SHP77 (cell line): Measurements from ENCODE around the gene COPE.
"Not testable (repeated sequence)": the region's sequence is repeated elsewhere in the genome, so short reads cannot be mapped to it uniquely, and the experiment has no call there.

ENCODE experiments used
- DNase-seq, 2 experiments: peaks; one replicate each; lab custom pipeline; 2025; lab: John Stamatoyannopoulos, UW

Gene COPE

DNA sequence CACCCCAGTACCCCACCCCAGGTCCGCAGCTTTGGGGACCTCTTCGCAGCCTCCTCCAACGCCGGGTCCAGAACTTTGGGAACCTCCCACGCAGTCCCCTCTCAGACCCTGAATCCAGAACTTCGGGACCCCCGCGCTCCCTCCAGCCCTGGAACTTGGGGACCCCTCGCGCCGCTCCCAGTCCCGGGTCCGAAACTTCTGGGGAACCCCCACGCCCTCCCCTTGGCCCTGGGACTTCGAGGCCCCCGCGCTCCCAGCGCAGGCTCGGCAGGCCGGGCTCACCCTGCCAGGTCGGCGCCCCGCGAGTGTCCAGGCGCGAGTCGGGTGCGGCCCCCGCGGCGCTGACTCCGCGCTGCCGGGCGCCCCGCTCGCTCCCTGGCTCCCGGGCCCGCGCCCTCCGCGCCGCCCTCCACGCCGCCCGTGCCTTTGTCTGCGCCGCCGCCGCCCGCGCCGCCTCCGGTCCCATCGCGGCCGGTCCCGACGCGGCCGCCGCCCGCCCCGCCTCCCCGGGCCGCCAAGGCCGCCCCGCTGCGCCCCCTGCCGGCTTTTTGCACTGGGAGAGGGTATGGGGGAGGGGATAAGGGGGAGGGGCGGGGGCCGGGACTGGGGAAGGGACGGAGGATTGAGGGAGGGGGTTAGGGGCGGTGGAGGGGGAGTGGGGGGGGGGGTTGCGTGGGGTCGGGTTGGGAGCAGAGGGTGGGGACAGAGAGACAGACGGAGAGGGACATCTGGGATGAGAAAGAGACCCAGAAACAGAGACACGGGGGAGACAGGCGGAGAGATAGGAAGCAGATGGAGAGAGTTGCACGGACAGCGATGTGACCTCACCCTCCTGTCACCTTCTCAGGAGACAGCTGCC, 21.8 kb upstream of the COPE start, which contains the start of gene HOMER3:
TSS of gene HOMER3 (minus strand) at position 449 of the 859 bp plus-strand sequence. CDS start 2,235 bp downstream, outside the sequence.
- peak; percentile 7 to 49 for DNase-seq

DNA sequence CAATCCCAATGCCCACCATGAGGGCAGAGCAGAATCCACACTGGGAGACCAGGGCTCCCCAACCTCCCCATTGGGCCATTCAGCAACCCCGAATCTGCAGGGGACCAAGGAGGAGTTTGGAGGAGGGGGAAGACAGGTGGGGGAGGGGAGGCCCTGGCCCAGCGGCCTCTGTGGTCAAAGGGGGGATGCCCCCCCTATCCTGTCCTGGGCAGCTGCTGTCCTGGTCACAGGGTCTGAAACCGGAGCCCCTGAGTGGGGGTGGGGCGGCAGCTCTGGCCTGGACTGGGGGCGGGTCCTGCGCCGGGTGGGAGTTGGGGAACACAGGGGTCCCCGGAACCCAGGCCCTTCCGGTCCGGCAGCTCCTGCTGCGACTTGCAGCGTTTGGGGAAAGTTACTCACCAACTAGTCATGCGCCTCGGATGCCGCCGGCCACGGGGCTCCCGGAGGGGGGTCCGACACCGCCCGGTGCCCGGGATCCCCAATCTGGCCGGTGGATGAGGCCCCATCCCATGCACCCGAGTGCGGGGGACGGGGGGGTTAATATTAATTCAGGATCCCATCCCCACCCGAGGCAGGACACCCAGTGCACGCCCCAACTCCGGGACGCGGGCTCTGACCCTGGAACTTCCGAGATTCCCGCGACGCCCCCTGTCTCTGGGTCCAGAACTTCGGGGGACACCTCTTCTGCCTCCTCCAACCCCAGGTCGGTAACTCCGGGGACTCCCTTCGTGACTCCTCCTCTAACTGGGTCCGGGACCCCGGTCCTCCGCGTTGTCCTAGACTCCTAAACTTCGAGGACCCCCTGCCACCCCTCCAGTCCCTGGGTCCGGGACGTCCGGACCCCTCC, 21.0 kb upstream of the COPE start:
- no peak for DNase-seq

DNA sequence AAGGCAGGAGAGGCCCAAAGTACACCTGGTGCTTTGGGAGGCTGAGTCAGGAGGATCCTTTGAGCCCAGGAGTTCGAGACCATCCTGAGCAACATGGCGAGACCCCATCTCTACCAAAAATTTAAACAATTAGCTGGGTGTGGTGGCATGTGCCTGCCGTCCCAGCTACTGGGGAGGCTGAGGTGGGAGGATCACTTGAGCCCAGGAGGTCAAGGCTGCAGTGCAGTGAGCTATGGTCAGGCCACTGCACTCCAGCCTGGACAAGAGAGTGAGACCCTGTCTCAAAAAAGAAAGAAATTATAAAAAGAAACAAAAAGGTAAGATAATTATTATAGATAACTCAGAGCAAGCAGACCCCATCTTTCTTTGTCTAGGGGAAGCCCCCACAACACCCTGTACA, 20.0 kb upstream of the COPE start:
- no peak for DNase-seq

DNA sequence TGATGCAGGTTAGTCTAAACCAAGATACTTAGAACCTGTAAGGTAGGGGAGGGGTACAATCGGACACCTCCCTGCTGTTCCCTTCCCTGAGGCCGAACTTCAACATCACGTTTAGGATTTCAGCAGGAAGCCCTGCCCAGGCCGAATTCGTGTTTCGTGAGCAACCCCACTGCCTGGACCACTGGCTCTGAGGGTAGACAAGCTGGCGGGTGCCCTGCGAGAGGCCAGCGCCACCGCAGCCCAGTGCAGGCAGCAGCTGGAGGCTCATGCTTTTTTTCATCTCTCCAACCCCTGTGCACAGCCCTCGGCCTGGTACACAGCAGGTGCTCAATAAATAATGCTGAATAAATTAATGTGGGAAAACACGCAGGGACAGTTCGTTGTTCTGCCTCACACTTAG, 14.1 kb upstream of the COPE start:
- DNase-seq: no peak

DNA sequence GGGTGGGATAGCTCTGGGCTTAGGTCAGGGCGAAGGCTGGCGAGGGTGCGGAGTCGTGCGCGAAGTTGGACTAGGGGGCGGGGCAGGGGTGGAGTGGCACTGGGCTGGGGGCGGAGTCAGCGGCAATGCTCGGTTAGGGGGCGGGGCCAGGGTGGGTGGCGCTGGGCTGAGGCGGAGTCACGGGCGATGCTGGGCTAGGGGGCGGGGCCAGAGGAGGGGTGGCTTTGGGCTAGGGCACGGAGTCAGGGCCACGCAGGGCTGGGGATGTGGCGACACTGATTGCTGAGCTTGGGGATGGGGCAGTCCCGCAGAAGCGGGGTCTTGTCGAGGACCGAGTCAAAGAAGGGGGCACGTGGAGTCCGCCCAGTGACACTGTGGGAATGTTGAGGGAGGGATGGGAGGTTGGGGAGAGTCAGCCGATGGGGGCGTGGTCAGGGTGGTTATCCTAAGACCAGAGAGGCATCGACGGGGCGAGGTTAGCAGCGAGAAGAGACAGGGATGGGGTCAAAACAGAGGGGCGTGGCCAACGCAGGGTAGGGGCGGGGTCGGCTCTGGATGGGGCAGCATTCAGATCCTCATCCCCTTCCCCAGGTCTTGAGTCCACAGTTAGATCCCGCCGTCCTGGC, 13.1 kb upstream of the COPE start:
- DNase-seq: peak; percentile 26 to 45

DNA sequence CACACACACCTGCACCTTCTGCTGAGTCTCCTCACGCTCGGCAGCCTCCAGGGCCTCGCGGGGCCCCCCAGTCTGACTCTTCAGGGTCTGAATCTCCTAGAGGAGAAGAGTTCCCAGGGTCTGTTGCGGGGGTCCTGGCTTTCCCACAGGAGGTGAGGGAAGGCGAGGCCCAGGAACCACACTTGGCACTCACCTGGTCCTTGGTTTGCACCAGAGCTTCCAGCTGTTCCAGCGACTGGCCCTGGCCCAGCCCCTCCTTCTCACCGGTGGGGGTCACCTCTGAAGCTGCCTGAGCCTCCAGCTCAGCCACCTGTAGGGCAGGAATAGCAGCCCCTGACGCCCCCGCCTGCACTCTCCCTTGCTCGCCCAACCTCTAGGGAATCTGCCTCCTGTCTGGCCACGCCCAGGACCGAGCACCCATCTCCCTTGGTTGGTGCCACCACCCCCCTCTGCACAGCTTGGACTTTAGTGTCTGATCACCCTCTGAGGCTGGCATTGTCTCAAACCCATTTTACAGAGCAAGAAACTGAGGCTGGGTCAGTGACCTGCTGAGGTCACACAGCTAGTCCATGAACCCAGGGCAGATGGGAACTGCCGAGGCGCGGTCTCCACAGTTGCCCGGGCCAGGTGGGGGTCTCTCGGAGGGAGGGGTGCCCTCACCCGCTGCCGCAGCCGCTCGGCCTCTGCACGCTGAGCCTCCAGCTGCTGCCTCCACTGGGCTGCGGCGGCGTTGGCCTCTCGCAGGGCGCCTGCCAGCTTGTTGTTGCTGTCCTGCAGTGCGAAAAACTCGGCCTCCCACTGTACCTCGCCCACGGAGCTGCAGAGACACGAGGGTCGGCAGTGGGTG, 12.4 kb upstream of the COPE start:
- DNase-seq: no peak

DNA sequence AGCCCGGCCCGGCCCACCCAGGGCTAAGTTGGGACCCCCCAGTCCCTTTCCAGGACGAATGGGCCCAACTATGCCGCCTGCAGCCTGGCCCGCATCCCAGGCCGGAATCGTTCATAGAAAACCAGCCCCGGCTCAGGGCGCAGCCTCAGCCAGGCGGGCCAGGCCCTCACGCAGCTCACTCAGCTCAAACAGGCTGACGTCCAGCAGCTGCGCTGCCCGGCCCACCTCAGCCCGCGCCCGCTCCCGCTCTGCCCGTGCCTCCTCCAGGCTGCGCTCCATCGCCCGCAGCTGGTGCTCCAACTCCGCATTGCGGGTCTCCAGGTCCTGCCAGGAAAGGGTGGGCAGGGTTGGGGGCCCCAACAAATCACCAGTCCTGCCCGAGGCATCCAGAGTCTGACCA, 10.1 kb upstream of the COPE start:
- DNase-seq: no peak

DNA sequence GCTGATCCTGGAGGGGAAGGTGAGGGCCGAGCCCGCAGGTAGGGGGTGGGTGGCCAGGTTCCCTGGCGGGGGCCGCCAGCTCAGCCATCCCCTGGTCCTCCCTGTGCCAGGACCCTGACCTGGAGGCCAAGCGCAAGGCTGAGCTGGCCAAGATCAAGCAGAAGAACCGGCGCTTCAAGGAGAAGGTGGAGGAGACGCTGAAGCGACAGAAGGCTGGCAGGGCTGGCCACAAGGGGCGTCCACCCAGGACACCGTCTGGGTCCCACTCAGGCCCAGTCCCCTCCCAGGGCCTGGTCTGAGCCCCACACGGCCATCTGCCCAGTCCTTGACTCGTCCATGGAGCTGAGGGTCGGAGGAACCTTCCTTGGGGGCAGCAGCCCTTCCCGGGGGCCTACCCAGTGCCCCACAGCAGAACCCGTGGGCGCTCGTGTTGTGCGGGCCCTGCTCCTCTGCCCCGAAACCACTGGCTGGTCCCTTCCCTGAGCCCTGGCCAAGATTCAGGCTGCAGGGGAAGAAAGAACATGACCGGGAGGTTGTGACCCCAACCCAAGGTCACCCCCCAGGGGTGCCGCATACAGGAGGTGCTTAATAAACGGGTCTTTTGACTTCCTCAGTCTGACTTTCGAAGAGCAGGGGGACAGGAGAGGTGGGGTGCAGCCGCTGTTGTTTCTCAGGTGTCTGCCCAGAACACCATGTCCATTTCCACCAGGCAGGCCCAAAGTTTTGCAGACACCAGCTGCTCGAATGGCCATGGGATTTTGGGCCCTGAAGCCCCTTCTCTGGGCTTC, 9.0 kb upstream of the COPE start:
- DNase-seq: no peak

DNA sequence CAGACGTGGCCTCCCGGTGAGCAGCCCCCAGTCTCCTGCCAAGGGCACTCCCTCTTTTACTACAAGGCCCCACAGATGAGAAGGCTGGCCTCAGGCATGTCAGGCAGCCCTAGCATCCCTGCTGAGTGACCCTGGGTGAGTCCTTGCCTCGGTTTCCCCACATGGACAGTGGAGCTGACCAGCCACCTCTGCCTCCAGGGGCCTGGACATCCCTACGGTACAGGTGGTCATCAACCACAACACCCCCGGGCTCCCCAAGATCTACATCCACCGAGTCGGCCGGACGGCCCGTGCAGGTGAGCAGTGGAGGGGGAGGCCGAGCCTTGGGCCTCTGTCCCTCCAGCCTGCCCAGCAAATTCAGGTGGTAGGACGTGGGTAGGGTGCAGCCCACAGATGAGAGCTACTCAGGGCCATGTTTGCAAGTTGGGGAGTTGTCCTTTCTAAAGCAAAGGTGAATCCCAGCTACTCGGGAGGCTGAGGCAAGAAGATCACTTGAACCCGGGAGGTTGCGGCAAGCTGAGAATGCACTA, 5.6 kb upstream of the COPE start:
- no peak for DNase-seq

DNA sequence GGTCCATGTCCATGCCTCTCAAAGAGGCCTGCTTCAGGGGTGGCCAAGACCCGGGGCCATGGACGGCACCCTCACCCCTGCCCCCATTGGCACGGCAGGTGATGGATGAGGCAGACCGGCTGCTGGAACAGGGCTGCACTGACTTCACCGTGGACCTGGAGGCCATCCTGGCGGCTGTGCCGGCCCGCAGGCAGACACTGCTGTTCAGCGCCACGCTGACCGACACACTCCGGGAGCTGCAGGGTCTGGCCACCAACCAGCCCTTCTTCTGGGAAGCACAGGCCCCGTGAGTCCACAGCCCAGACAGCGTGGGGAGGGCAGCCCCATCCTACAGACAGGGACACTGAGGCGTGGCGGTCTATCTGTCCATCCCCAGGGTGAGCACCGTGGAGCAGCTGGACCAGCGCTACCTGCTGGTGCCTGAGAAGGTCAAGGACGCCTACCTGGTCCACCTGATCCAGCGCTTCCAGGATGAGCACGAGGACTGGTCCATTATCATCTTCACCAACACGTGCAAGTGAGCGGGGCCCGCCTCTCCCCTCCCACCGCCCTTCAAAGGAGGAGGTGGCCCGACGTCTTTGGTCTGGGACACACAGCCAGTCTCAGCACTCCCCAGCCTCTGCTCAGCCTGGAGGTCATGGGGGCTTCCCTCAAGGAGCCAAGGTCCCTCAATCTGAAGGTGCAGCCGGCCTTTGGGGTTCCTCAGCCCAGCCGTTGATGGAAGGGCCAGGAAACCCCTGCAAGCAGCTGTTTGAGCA, 3.2 kb upstream of the COPE start:
- DNase-seq: no peak

DNA sequence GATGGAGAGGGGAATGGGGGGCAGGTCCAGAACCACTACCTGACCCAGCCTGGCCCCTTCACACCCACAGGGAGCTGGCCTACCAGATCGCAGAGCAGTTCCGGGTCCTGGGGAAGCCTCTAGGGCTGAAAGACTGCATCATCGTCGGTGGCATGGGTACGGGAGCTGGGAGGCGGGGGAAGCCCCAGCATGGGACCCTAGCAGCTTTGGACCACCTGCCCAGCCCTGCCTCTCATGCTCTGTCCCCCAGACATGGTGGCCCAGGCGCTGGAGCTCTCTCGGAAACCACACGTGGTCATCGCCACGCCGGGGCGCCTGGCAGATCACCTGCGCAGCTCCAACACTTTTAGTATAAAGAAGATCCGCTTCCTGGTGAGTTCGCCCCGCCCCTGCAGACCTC, 2.4 kb upstream of the COPE start:
- DNase-seq: no peak

DNA sequence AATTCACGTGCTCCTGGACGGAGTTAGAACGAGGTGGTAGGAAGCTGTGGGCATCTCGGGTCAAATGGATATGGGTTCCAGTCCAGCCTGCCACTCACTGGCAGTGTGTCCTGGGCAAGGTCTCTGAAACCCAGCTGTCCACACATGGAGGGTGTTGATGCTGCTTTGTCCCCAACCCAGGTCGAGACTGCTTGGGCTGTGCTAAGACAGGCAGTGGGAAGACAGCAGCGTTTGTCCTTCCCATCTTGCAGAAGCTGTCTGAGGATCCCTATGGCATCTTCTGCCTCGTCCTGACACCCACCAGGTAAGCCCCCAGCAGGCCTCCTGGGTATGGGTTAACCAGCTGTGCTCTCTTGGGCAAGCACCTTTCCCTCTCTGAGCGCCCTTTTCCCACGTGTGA, 1.2 kb upstream of the COPE start:
- no peak for DNase-seq

DNA sequence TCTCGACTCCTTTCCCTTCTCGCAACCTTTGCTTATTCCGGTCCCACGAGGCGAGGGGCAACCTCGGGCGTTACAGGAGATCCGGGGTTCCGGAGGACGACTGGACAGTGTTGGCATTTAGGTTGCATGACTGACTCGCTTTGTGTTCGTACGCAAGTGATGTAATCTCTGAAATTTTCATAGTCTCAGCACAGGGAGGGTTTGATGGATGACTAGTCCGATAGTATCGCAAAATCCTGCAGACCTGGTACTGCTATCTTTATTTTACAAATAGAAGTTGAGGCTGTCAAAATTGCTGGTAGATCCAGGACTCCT, 670 bp upstream of the COPE start:
- DNase-seq: no peak

DNA sequence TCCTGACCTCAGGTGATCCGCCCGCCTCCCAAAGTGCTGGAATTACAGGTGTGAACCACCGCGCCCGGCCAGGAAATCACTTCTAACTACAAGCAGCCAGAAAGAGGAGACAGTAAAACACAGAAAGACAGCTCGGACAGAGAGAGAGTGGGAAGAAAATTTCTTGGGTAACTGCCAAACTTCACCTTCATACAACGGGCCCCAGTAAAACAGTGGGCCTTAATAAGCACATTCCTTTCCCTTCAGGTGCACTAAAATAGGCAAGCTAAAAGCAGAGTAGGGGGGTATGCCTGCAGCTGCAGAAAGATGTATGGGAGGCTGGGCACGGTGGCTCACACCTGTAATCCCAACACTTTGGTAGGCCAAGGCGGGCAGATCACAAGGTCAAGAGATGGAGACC, 1.6 kb downstream of the COPE start:
- not testable (repeated sequence) for DNase-seq

DNA sequence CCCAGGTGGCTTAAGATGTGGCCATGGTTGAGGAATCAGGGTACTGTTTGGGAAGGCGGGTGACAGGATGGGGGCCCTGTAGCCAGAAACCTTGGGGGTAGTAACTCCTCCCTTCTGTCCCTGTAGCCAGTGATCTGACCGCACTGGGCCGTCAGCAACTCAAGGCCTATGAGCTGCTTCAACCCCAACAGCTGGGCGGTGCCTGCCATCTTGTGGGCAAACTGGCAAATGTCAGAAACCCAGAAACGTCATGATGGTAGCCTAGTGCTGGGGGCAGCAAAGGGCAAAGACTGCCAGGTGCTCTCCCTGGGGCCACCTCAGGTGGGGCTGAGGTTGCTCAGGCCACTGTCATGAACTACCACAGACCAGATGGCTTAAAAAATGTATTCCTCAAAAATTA, 3.5 kb downstream of the COPE start:
- peak in 1 of 2 experiments; percentile 26 for DNase-seq

DNA sequence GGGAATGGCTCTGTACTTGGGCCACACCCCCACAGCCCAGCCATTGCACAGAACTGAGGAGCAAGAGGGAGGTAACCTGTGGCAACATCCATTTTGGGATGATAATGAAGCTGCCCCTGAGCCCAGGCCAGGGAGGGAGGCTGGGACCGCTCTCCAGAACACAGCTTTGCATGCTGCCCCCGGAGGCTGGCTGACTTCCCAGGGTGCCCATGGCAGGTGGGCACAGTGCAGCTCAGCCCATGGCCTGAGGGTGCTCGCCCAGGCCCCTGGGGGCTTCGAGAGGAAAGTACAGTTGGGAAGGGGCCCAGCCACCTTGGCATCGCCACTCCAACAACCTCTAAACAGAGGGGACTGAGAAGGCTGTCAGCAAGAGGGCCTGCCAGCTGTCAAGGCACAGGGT, 5.7 kb downstream of the COPE start:
- DNase-seq: no peak

DNA sequence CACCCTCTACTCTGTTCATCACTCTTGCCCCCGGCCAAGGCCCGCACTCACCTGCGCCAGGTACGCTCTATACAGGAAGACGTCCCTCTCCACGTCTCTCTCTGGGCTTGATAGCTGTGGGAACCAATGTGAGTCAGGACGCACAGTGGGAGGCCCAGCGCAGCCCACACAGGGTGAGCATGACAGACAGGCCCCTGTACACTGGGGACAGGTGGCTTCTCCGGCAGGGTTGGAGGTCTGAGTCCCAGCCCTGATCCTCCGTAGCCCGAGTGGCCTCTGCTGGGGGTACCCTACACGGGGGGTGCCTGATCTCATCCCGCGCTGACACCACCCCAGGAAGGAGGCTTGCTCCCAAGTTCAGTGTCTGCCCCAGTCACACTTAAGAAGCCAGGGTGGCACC, 6.3 kb downstream of the COPE start:
- DNase-seq: no peak

DNA sequence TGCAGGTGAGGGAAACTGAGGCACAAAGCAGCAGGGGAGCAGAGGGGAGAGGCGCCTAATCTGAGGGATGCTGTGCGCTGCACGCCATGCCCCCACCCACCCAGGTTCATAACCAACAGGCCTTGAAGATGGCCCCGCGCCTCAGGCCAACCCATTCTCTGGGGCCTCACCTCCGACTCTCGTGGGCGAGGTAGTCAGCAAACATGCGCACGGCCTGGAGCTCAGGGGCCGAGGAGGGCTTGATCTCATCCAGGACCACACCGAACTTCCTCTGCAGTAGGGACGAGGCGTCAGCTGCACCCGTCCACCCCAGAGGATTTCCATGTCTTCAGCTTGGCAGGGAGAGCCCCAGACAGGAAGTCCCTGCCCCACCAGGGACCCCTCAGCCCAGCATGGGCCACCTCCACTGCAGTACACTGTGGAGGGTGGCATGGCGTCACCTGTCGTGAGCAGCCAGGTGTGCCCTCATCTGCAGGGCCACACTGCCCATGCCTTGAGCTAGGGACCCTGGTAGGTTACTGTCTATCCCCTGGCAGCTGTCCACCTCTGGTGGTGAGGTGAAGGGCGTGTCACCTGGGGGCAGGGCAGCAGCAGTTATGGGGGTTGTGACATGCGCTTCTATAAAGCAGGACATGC, 8.3 kb downstream of the COPE start:
- DNase-seq: no peak

DNA sequence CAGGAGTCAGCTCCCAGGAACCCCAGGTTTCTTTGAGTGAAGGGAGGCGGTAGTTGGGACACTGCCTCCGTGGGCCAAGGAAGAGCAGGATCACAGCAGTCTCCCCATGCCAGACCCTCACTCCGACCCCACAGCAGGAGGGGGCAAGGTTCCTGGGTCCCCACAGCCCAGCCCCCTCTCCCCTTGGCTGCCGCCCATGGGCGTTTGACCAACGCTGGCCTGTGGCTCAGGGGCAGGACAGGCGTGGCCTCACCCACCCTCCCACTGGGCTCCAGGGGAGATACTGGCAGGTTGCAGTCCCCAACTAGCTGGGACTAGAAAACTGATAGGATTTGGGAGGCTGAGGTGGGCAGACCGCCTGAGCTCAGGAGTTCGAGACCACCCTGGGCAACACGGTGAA, 9.2 kb downstream of the COPE start:
- DNase-seq: no peak
